Measurements from ENCODE around the gene SEC14L1. TPM values are rescaled to one million over a fixed set of nuclear protein-coding genes. Genes with fewer than 3 reads are reported as not detected.
"Not testable (repeated sequence)": the region's sequence is repeated elsewhere in the genome, so short reads cannot be mapped to it uniquely, and the experiment has no call there.

SEC14L1 gene
- total RNA-seq, 1 donor from 2014 or later: 79.6 TPM

DNA sequence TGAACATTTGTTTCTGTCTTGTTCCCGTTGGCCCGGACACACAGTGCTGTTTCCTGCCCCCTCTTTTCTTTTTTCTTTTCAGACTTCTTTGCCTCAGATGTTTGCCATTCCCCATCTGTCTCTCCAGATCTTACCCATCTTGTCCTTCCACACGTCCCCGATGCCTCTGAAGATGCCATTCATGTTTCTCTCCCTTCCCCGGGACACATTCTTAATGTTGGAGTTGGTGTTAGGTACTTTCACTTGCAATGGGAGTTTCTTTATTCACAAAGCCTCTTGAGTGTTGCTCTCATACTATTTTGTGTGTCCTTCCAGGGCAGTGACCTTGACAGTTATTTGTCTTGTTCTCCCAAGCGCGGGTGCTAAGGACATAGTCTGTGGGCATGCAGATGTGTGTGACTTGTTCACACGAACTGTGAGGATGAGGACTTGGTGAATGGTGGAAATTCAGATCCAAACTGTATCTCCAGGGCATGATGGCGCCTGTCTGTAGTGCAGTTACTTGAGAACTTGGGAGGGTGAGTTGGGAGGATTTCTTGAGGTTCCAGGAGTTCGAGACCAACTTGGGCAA lies 8.3 kb downstream of the SEC14L1 start:
- Mint-ChIP-seq H3K9me3 (no peaks in the 10 kb centered on the region), H3K27ac (no peak overlapping the region), H3K4me1 (peaks cover 53% of the 10 kb centered on the region), H3K4me3 (no peak overlapping the region), H3K27me3 (no peaks in the 10 kb centered on the region), H3K36me3 (ENCODE audit: low read depth) (peaks cover 72% of the 10 kb centered on the region)
- intact Hi-C loops (cut with micrococcal nuclease): loop anchor here (10.0 kb wide), 1 partner anchor 316 kb away; no protein-coding TSS in a partner anchor
- DNase-seq: no peak
- ChIA-PET CTCF (no interaction called here), POLR2A (no interaction called here)
- TF ChIP-seq, protein P1, sequence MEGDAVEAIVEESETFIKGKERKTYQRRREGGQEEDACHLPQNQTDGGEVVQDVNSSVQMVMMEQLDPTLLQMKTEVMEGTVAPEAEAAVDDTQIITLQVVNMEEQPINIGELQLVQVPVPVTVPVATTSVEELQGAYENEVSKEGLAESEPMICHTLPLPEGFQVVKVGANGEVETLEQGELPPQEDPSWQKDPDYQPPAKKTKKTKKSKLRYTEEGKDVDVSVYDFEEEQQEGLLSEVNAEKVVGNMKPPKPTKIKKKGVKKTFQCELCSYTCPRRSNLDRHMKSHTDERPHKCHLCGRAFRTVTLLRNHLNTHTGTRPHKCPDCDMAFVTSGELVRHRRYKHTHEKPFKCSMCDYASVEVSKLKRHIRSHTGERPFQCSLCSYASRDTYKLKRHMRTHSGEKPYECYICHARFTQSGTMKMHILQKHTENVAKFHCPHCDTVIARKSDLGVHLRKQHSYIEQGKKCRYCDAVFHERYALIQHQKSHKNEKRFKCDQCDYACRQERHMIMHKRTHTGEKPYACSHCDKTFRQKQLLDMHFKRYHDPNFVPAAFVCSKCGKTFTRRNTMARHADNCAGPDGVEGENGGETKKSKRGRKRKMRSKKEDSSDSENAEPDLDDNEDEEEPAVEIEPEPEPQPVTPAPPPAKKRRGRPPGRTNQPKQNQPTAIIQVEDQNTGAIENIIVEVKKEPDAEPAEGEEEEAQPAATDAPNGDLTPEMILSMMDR (IDR thresholded peaks at IDR 0.05): no peak
- ATAC-seq (ENCODE audit: low read depth): no peak

DNA sequence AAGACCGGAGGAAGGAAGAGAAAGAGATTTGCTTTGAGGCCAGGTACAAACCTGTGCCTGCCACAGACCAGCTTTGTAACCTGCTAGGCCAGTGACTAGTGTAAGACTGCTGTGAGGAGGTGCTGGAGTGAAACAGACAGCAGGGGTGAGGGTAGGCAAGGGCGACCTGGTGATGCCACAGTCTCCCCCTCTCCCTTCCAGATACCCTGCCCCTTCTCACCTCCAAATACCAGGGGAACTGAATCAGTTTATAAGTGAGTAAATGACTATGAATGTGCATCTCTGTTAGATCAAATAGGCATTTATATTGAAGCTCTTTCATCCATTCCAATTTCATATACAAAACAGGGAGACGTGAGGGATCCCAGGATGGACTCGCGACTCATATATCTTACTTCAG lies 9.4 kb downstream of the SEC14L1 start:
- H3K27me3 Mint-ChIP-seq: no peaks in the 10 kb centered on the region
- CTCF ChIA-PET: no interaction called here
- no peak for DNase-seq
- POLR2A ChIA-PET: no interaction called here
- no peak overlapping the region for H3K27ac Mint-ChIP-seq
- peaks cover 48% of the 10 kb centered on the region for H3K4me1 Mint-ChIP-seq
- no peak for ATAC-seq (ENCODE audit: low read depth)
- peaks cover 70% of the 10 kb centered on the region for H3K36me3 Mint-ChIP-seq (ENCODE audit: low read depth)
- no peak overlapping the region for H3K4me3 Mint-ChIP-seq
- TF ChIP-seq, protein P1 (IDR thresholded peaks at IDR 0.05): no peak
- intact Hi-C loops (cut with micrococcal nuclease): loop anchor here (2.0 kb wide), 1 partner anchor 15 kb away; no protein-coding TSS in a partner anchor
- no peaks in the 10 kb centered on the region for H3K9me3 Mint-ChIP-seq

DNA sequence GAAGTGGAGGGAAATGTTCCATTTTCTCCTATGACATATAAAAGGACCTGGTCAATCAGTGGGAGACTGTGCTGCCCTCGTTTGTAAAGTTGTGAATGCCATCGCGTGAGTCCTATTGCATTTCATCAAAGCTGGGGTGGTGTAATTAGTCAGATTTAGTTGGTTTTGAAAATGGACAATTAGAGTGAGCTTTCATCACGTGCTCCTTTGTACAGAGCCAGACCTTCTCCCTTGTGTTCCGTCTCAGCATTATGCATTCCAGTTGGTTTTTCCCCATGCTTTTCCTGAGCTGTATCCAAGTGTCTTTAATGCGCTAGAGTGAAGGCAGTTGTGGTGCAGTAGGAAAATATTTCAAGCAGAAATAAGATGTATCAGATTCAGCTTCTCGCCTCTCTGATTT lies 10.4 kb downstream of the SEC14L1 start:
- ATAC-seq (ENCODE audit: low read depth) (no peak), DNase-seq (no peak)
- TF ChIP-seq, protein P1 (IDR thresholded peaks at IDR 0.05): no peak
- POLR2A ChIA-PET: no interaction called here
- Mint-ChIP-seq H3K9me3 (no peaks in the 10 kb centered on the region), H3K27ac (no peak overlapping the region), H3K27me3 (no peaks in the 10 kb centered on the region), H3K36me3 (ENCODE audit: low read depth) (peaks cover 69% of the 10 kb centered on the region), H3K4me3 (no peak overlapping the region), H3K4me1 (peaks cover 46% of the 10 kb centered on the region)
- intact Hi-C loops (cut with micrococcal nuclease): loop anchor here (2.0 kb wide), 1 partner anchor 14 kb away; no protein-coding TSS in a partner anchor
- CTCF ChIA-PET: no interaction called here

DNA sequence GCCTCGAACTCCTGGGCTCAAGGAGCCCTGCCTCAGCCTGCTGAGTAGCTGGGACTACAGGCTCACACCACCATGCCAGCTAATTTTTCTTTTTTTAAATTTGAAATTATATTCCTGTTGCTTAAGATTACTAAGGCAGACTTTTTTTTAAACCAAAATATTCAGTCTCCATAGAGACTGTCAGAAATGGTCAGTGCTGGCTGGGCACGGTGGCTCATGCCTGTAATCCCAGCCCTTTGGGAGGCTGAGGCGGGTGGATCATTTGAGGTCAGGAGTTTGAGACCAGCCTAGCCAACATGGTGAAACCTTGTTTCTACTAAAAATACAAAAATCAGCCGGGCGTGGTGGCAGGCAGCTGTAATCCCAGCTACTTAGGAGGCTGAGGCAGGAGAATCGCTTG lies 11.3 kb downstream of the SEC14L1 start:
- H3K9me3 Mint-ChIP-seq; H3K27ac Mint-ChIP-seq; ATAC-seq (ENCODE audit: low read depth); intact Hi-C loops (cut with micrococcal nuclease); DNase-seq; H3K27me3 Mint-ChIP-seq; H3K4me3 Mint-ChIP-seq; POLR2A ChIA-PET; CTCF ChIA-PET: not testable (repeated sequence)
- peaks cover 42% of the 10 kb centered on the region for H3K4me1 Mint-ChIP-seq
- peaks cover 70% of the 10 kb centered on the region for H3K36me3 Mint-ChIP-seq (ENCODE audit: low read depth)

DNA sequence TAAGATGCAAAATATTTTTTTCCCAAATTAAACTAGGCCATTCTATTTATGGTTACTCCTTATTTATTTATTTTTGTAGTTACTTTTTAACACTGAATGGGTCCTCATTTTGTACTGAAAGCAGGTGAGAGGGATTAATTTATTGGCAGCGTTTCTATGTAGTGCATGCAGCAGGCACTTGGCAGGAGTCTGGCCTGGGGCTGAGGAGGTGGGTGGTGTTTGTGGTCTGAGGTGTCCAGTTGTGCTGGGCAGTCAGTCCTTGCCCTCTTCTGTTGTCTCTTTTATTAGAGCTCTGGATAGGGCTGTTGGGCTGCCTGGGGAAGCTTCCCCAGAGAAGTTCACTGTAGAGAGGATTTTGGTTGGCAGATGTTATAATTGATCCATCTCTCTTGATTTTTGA lies 12.7 kb downstream of the SEC14L1 start:
- H3K27me3 Mint-ChIP-seq: no peaks in the 10 kb centered on the region
- peaks cover 65% of the 10 kb centered on the region for H3K36me3 Mint-ChIP-seq (ENCODE audit: low read depth)
- ATAC-seq (ENCODE audit: low read depth) (no peak), DNase-seq (no peak)
- H3K4me3 Mint-ChIP-seq: no peak overlapping the region
- H3K4me1 Mint-ChIP-seq: peaks cover 42% of the 10 kb centered on the region
- CTCF ChIA-PET: no interaction called here
- TF ChIP-seq, protein P1 (IDR thresholded peaks at IDR 0.05): no peak
- H3K9me3 Mint-ChIP-seq: no peaks in the 10 kb centered on the region
- H3K27ac Mint-ChIP-seq: no peak overlapping the region
- POLR2A ChIA-PET: no interaction called here
- intact Hi-C loops (cut with micrococcal nuclease): no loop called here
